GM13977 (cell line): ENCODE measurements around the gene EPB41L2.

Source experiments
- DNase-seq: peaks from one replicate; pipeline ENCODE4 v3.0.0; 2012; ENCODE audit warnings: low spot score
- in situ Hi-C: fragments of 300-500 bp; cut with MboI; formaldehyde crosslinking; loops from one replicate; pipeline ENCODE4 v1.12.0; 2022; ENCODE audit warnings: low sequenced_read_pairs, low pct_unique_long_range_greater_than_20kb, mixed read lengths, inconsistent platforms; ENCODE audit not compliant: unreplicated experiment
- TF ChIP-seq, protein P1 (sequence below): IDR thresholded peaks from 2 replicates; pipeline ENCODE4 v1.5.1; 2012; ENCODE audit warnings: mild to moderate bottlenecking, control low read depth; ENCODE audit not compliant: insufficient read depth; ENCODE audit errors: extremely low read depth, missing control alignments

EPB41L2 gene

GRCh38 chr6:130825772-130826441 is 237.1 kb downstream of the EPB41L2 start:
- in situ Hi-C loops, result loop anchor here (25.0 kb wide), 1 partner anchor 514 kb away; no protein-coding TSS in a partner anchor
- TF ChIP-seq, protein P1, sequence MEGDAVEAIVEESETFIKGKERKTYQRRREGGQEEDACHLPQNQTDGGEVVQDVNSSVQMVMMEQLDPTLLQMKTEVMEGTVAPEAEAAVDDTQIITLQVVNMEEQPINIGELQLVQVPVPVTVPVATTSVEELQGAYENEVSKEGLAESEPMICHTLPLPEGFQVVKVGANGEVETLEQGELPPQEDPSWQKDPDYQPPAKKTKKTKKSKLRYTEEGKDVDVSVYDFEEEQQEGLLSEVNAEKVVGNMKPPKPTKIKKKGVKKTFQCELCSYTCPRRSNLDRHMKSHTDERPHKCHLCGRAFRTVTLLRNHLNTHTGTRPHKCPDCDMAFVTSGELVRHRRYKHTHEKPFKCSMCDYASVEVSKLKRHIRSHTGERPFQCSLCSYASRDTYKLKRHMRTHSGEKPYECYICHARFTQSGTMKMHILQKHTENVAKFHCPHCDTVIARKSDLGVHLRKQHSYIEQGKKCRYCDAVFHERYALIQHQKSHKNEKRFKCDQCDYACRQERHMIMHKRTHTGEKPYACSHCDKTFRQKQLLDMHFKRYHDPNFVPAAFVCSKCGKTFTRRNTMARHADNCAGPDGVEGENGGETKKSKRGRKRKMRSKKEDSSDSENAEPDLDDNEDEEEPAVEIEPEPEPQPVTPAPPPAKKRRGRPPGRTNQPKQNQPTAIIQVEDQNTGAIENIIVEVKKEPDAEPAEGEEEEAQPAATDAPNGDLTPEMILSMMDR, result no peak
- no peak for DNase-seq

GRCh38 chr6:130824978-130825694 is 237.9 kb downstream of the EPB41L2 start:
- TF ChIP-seq, protein P1, result no peak
- no peak for DNase-seq
- in situ Hi-C loops, result loop anchor here (25.0 kb wide), 1 partner anchor 513 kb away; no protein-coding TSS in a partner anchor

- TF ChIP-seq, protein P1, result no peak
- DNase-seq, result no peak
- in situ Hi-C loops, result no loop called here
Measured at GRCh38 chr6:130822736-130823135, 240.3 kb downstream of the EPB41L2 start.

GRCh38 chr6:130815200-130816071 is 247.6 kb downstream of the EPB41L2 start:
- TF ChIP-seq, protein P1, result no peak
- in situ Hi-C loops, result no loop called here

GRCh38 chr6:130814506-130814905 is 248.5 kb downstream of the EPB41L2 start:
- DNase-seq, result no peak
- TF ChIP-seq, protein P1, result no peak
- in situ Hi-C loops, result no loop called here

More at GRCh38 chr6:130815200-130816071, 247.6 kb downstream of the EPB41L2 start:
- no peak for DNase-seq

DNA sequence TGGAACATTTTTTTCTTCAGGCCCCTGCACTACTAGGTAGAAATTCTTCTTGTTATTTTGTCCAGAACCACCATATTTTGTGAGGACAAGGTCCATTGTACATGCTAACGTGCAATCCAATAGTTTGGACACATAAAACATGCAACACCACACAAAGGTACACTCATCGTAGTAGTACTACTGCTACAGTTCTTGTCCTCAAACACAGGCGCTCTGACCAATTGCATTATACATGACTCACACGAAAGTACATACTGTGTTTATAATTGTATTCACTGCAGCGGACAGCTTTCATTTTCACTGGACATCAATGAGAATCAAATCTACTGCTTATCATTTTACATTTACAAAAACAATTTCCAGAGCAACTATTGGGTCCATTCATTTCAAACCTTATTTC is 251.1 kb downstream of the EPB41L2 start:
- in situ Hi-C loops, result no loop called here
- TF ChIP-seq, protein P1, result no peak
- DNase-seq, result no peak
